GM18519 (cell line): ENCODE data around the gene POU1F1.
"Not testable (repeated sequence)": the region's sequence is repeated elsewhere in the genome, so short reads cannot be mapped to it uniquely, and the experiment has no call there.

ENCODE experiments used
- ATAC-seq: cut with Tn5 transposase; IDR thresholded peaks from one replicate; pipeline ENCODE4 v1.9.1; 2021; ENCODE audit warnings: mild to moderate bottlenecking, moderate library complexity; ENCODE audit not compliant: unreplicated experiment, low FRiP score

POU1F1 gene

GRCh38 chr3:87261925-87262324 lies 14.5 kb downstream of the POU1F1 start:
- ATAC-seq, result no peak

- peak; percentile 87 for ATAC-seq
Observed at GRCh38 chr3:87260270-87260669, 16.1 kb downstream of the POU1F1 start.

- no peak for ATAC-seq
Observed at GRCh38 chr3:87250009-87250408, 26.4 kb downstream of the POU1F1 start.

GRCh38 chr3:87248831-87249230 lies 27.6 kb downstream of the POU1F1 start:
- ATAC-seq, result no peak

GRCh38 chr3:87248231-87248630 lies 28.2 kb downstream of the POU1F1 start:
- not testable (repeated sequence) for ATAC-seq

GRCh38 chr3:87247430-87247773 lies 29.0 kb downstream of the POU1F1 start:
- ATAC-seq, result no peak

GRCh38 chr3:87246662-87247429 lies 29.5 kb downstream of the POU1F1 start:
- ATAC-seq, result no peak

- ATAC-seq, result no peak
Observed at GRCh38 chr3:87236093-87236492, 40.3 kb downstream of the POU1F1 start.

GRCh38 chr3:87233805-87234204 lies 42.6 kb downstream of the POU1F1 start:
- no peak for ATAC-seq

- ATAC-seq, result no peak
Observed at GRCh38 chr3:87229113-87229512, 47.3 kb downstream of the POU1F1 start.

GRCh38 chr3:87228316-87228715 lies 48.1 kb downstream of the POU1F1 start:
- no peak for ATAC-seq

GRCh38 chr3:87227835-87228144 lies 48.6 kb downstream of the POU1F1 start:
- ATAC-seq, result no peak

GRCh38 chr3:87227104-87227834 lies 49.1 kb downstream of the POU1F1 start, which contains the start of gene CHMP2B:
Gene CHMP2B, plus strand, starts transcription at chr3:87227309. Its CDS starts 214 bp downstream, at chr3:87227523.
- ATAC-seq, result peak; percentile 97

GRCh38 chr3:87225659-87226058 lies 50.7 kb downstream of the POU1F1 start:
- ATAC-seq, result no peak

- no peak for ATAC-seq
Observed at GRCh38 chr3:87219611-87220010, 56.8 kb downstream of the POU1F1 start.

- no peak for ATAC-seq
Observed at GRCh38 chr3:87218560-87218959, 57.8 kb downstream of the POU1F1 start.
